ENCODE data around the gene SRGAP2B.
"Not testable (repeated sequence)": the region's sequence is repeated elsewhere in the genome, so short reads cannot be mapped to it uniquely, and the experiment has no call there.

SRGAP2B gene

GRCh38 chr1:145041519-145041918 is 53.6 kb downstream of the SRGAP2B start:
- DNase-seq, result not testable (repeated sequence)

GRCh38 chr1:145036019-145036418 is 59.1 kb downstream of the SRGAP2B start:
- not testable (repeated sequence) for DNase-seq

- not testable (repeated sequence) for DNase-seq
Measured at GRCh38 chr1:145033523-145033922, 61.6 kb downstream of the SRGAP2B start.

GRCh38 chr1:145027251-145027650 is 67.9 kb downstream of the SRGAP2B start:
- not testable (repeated sequence) for DNase-seq

- not testable (repeated sequence) for DNase-seq
Measured at GRCh38 chr1:145025286-145025685, 69.8 kb downstream of the SRGAP2B start.

- not testable (repeated sequence) for DNase-seq
Measured at GRCh38 chr1:145022259-145022658, 72.9 kb downstream of the SRGAP2B start.

- not testable (repeated sequence) for DNase-seq
Measured at GRCh38 chr1:145021749-145022148, 73.4 kb downstream of the SRGAP2B start.

GRCh38 chr1:145019709-145020108 is 75.4 kb downstream of the SRGAP2B start:
- not testable (repeated sequence) for DNase-seq

GRCh38 chr1:145017725-145018124 is 77.4 kb downstream of the SRGAP2B start:
- DNase-seq, result not testable (repeated sequence)

- DNase-seq, result not testable (repeated sequence)
Measured at GRCh38 chr1:145016492-145016862, 78.7 kb downstream of the SRGAP2B start.

GRCh38 chr1:145015744-145016491 is 79.2 kb downstream of the SRGAP2B start:
- DNase-seq, result not testable (repeated sequence)

- DNase-seq, result not testable (repeated sequence)
Measured at GRCh38 chr1:145013353-145013752, 81.8 kb downstream of the SRGAP2B start.

- DNase-seq, result not testable (repeated sequence)
Measured at GRCh38 chr1:145011811-145012210, 83.3 kb downstream of the SRGAP2B start.

- not testable (repeated sequence) for DNase-seq
Measured at GRCh38 chr1:145010580-145010979, 84.5 kb downstream of the SRGAP2B start.

- not testable (repeated sequence) for DNase-seq
Measured at GRCh38 chr1:145009928-145010327, 85.2 kb downstream of the SRGAP2B start.

- not testable (repeated sequence) for DNase-seq
Measured at GRCh38 chr1:145008388-145008787, 86.7 kb downstream of the SRGAP2B start.

- not testable (repeated sequence) for DNase-seq
Measured at GRCh38 chr1:145005142-145005541, 90.0 kb downstream of the SRGAP2B start.

- not testable (repeated sequence) for DNase-seq
Measured at GRCh38 chr1:145001381-145001780, 93.7 kb downstream of the SRGAP2B start.

- not testable (repeated sequence) for DNase-seq
Measured at GRCh38 chr1:145000743-145001326, 94.3 kb downstream of the SRGAP2B start.

- DNase-seq, result not testable (repeated sequence)
Measured at GRCh38 chr1:145000074-145000742, 94.9 kb downstream of the SRGAP2B start.

GRCh38 chr1:144998981-144999273 is 96.2 kb downstream of the SRGAP2B start:
- not testable (repeated sequence) for DNase-seq

GRCh38 chr1:144998134-144998980 is 96.8 kb downstream of the SRGAP2B start:
- DNase-seq, result not testable (repeated sequence)

All from NCI-H345 (cell line).